Heart right ventricle (tissue), 16 donors: ENCODE data around the gene MT1HL1. TPM values are rescaled to one million over a fixed set of nuclear protein-coding genes. Genes with fewer than 3 reads are reported as not detected.

Source experiments
- ATAC-seq, 8 donors: fragments of 200-7000 bp; cut with Tn5 transposase; one replicate each; pipeline ENCODE4 v1.9.1; 2020; ENCODE audit warnings: mild to moderate bottlenecking in 8 of 8, moderate library complexity in 8 of 8, moderate number of reproducible peaks in 1 of 8
- DNase-seq, 2 donors: peaks; one replicate each; pipeline ENCODE4 v3.0.0-alpha.2; 2020
- H3K27ac ChIP-seq, 10 donors: fragments of 200-600 bp; sonication (generic) in 2 of 10; one replicate each; pipeline versions ENCODE4 v1.5.0 to v1.8.0; 2020 to 2022; ENCODE audit warnings: mild to moderate bottlenecking in 3 of 10
- H3K27me3 ChIP-seq, 7 donors: fragments of 200-600 bp; one replicate each; pipeline ENCODE4 v1.8.0; 2021 to 2022; ENCODE audit warnings: mild to moderate bottlenecking in 2 of 7
- H3K36me3 ChIP-seq, 9 donors: fragments of 200-600 bp; sonication (generic) in 1 of 9; one replicate each; pipeline versions ENCODE4 v1.5.0 to v1.8.0; 2020 to 2022; ENCODE audit warnings: mild to moderate bottlenecking in 2 of 9
- H3K4me1 ChIP-seq, 9 donors: fragments of 200-600 bp; sonication (generic) in 1 of 9; one replicate each; pipeline versions ENCODE4 v1.5.0 to v1.8.0; 2020 to 2022; ENCODE audit warnings: mild to moderate bottlenecking in 4 of 9
- H3K4me3 ChIP-seq, 10 donors: fragments of 200-600 bp; sonication (generic) in 2 of 10; one replicate each; pipeline versions ENCODE4 v1.5.0 to v1.8.0; 2020 to 2022; ENCODE audit warnings: mild to moderate bottlenecking in 7 of 10, moderate library complexity in 2 of 10
- H3K9me3 ChIP-seq, 11 donors: fragments of 200-600 bp in 10 of 11; sonication (generic) in 2 of 11; one replicate each; pipeline versions ENCODE4 v1.5.0 to v1.8.0; 2013 to 2022; ENCODE audit warnings: mild to moderate bottlenecking in 2 of 11, control low read depth in 1 of 11, moderate library complexity in 1 of 11
- WGBS, 2 donors: extraction: QIAGEN DNeasy Blood & Tissue Kit; methylation state at CpG; one replicate each; pipeline ENCODE4 v1.1.7; 2013; ENCODE audit warnings: inconsistent platforms in 1 of 2; 5-methylcytosine and 5-hydroxymethylcytosine counted together
- intact Hi-C, 10 donors: fragments of 100-400 bp; cut with DNase I; formaldehyde crosslinking; loops; one replicate each; pipeline versions ENCODE4 v1.11.1 to v1.14.2; 2022
- polyA plus RNA-seq, 2 donors: library from polyadenylated mRNA; stranded (reverse); fragments of 200-250 nt; gene quantifications; one replicate each; pipeline ENCODE4 v1.2.3, GENCODE V29; 2013
- total RNA-seq, 10 donors: library from RNA; stranded (reverse); fragmentation: NEBNext Ultra II Directional in 3 of 10; extraction: Animal tissue kit (Norgen Biotek cat#: 25700) in 3 of 10; gene quantifications; one replicate each; pipeline versions ENCODE4 v1.2.1 to v1.2.4, GENCODE V29; 2021 to 2023
- TF ChIP-seq, protein P1 (sequence below), 9 donors: fragments of 200-600 bp; sonication (generic) in 2 of 9; IDR thresholded peaks; one replicate each; pipeline versions ENCODE4 v1.5.0 to v1.8.0; 2021 to 2022; ENCODE audit warnings: antibody characterized with exemption in 9 of 9, mild to moderate bottlenecking in 5 of 9, moderate library complexity in 1 of 9
- donor health status: Arrhythmogenic right ventricular cardiomyopathy.
- donor health status: ischemic (EF 13 %, LVEDD 7.1; RV severe dilation, severe dysfunction).
- donor health status: healthy with polysubstance abuse.
- donor health status: DM: no; HTN: yes; CAD: no.
- donor health status: DM: no; HTN: no; CAD: no.
- donor health status: ischemic (EF 25% LVEDD 6.9; RV normal size, moderate dysfunction).
- donor health status: ischemic (EF 25% LVEDD 5.7; RV mildly dilated, moderate dysfunction).
- donor health status: healthy.
- donor health status: DM: yes; HTN: yes; CAD: no.
- donor health status: Ischemic cardiomyopathy.
- donor health status: ischemic (EF 35%, LVEDD 5.7; RV mildly dilated, moderate dysfunction).
- donor health status: nonischemic (EF 11% LVEDD 7.7; RV severe dilation, severe dysfunction).
- donor health status: DM: yes; HTN: yes; CAD: no.
- donor health status: PGD.
- donor health status: ischemic (EF 29% LVEDD 5.4; RV normal size, mild dysfunction).
- donor health status: nonischemic (EF 23%, LVEDD 6.1; RV moderate dilation, normal function).

MT1HL1 gene
- total and polyA plus RNA-seq, 12 donors, result not detected

DNA sequence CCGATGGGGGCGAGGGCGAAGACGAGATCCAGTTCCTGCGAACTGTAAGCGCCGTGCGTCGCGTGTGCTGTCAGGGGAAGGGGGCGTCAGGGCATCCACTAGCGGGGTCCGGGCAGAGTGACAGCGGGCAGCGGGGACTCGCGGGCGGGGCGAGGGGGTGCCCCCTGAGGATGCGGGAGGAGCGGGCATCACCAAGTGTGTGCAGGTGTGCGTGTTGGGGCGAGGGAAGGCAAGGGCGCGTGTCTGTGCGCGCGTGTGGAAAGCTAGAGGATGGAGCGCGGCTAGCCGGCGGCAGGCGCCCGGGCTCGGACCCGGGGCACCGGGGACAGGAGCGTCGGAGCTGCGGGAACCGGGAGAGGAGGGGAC is 38.3 kb upstream of the MT1HL1 start:
- ATAC-seq (peak in 2 of 8 donors; percentile 1 to 17), DNase-seq (no peak)
- TF ChIP-seq, protein P1, sequence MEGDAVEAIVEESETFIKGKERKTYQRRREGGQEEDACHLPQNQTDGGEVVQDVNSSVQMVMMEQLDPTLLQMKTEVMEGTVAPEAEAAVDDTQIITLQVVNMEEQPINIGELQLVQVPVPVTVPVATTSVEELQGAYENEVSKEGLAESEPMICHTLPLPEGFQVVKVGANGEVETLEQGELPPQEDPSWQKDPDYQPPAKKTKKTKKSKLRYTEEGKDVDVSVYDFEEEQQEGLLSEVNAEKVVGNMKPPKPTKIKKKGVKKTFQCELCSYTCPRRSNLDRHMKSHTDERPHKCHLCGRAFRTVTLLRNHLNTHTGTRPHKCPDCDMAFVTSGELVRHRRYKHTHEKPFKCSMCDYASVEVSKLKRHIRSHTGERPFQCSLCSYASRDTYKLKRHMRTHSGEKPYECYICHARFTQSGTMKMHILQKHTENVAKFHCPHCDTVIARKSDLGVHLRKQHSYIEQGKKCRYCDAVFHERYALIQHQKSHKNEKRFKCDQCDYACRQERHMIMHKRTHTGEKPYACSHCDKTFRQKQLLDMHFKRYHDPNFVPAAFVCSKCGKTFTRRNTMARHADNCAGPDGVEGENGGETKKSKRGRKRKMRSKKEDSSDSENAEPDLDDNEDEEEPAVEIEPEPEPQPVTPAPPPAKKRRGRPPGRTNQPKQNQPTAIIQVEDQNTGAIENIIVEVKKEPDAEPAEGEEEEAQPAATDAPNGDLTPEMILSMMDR (IDR thresholded peaks at IDR 0.05), result no peak
- WGBS, 2 donors, result 0 to 1% methylated on average over 40 to 41 of the region's 41 CpGs
- Histone ChIP-seq H3K27me3 (peaks cover 0 to 63% (median 27%) of the 10 kb centered on the region in 7 donors), H3K27ac (peak overlapping the region; percentile 88 to 99 (median 96)), H3K4me1 (peaks cover 0 to 9% (median 0%) of the 10 kb centered on the region in 9 donors), H3K36me3 (no peaks in the 10 kb centered on the region), H3K4me3 (peak overlapping the region; percentile 59 to 78 (median 70)), H3K9me3 (no peaks in the 10 kb centered on the region)
- intact Hi-C loops, result loop anchor here in 6 of 10 donors (2.0 to 10.0 kb wide), 6 partner anchors 44 to 152 kb away; no protein-coding TSS in a partner anchor

DNA sequence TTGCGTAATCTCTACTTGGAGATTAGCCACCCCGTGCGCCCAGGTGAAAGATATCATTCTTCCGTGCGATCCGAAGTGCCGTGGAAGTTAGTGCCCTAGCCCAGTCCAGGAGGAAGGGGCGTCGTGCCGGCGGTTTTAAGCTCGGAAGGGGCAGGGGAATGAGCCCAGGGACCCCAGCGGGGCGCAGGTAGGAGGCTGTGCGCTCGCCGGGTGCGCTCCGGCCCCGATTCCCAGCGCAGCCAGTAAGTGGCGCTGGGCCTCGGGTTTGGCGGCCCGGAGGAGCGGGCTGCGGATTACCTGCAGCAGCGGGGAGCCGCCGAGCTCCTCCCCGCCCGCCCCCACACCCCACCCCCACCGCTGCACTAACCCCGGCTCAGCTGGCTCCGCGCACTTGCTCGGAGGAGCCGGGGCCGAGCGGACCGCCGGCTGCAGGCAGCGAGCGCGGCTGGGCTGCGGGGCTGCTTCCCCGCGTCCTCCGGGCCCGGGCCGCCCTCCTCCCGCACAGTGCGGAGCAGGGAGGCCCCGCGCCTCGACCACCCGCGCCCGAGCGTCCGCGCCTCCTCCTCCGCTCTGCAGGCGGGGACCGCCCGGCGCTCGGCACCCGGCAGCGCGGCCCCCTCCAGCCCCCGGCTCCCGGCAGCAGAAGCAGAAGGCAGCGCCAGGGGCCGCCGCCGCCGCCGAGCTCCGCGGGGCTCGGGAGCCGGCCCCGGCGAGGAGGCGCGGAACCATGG is 37.7 kb upstream of the MT1HL1 start, which contains the start of gene RYR2:
TSS of gene RYR2 (plus strand) at position 390 of the 731 bp plus-strand sequence. CDS start at position 728, 338 bp downstream.
- WGBS, 2 donors, result 2% methylated on average over 67 to 87 of the region's 87 CpGs
- Histone ChIP-seq H3K36me3 (no peaks in the 10 kb centered on the region), H3K9me3 (no peaks in the 10 kb centered on the region), H3K4me3 (peak within 1 kb of the TSS; percentile 59 to 78 (median 70)), H3K27me3 (peaks cover 0 to 63% (median 27%) of the 10 kb centered on the region in 7 donors), H3K27ac (peak within 1 kb of the TSS; percentile 88 to 99 (median 96)), H3K4me1 (peaks cover 0 to 9% (median 0%) of the 10 kb centered on the region in 9 donors)
- ATAC-seq, result peak; percentile 48 to 78 (median 64)
- TF ChIP-seq, protein P1 (IDR thresholded peaks at IDR 0.05), result peak; percentile 18 to 73 (median 58)
- intact Hi-C loops, result loop anchor here in 6 of 10 donors (2.0 to 10.0 kb wide), 6 partner anchors 43 to 153 kb away; no protein-coding TSS in a partner anchor
- peak in 1 of 2 donors; percentile 57 for DNase-seq

DNA sequence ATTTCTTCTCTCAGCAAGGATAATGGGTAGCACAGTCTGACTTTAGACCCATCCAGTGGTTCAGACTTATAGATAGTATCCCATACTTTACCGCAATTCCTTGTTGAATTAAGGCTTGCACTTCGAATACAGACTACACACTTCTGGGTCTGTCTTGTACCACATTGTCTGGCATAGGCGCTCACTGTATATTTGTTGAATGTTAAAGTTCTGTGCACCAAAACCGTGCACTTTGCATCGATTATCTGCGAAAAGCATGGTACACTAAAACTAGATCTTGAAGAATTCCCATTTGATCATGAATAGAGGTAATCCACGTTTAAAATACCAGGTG is 37.2 kb upstream of the MT1HL1 start:
- WGBS, 2 donors, result 6 to 10% methylated on average over 7 of the region's 7 CpGs

DNA sequence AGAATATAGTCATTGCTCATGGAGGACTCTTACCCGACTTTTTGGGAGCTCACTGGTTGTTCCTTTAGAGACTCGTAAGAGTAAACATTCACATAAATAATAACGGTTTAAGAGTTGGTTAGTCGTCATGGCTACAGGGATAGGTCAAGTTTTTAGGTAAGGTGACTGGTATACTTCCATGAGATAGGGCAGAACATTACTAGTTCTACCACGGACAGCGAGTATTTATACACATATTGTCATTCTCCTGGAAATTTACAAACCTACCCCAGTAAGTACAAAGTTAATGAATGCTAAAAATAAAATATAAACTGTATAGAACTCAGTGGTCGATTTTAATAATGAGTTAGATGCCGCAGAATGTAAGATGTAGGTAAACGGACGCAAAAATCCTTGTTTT is 36.6 kb upstream of the MT1HL1 start:
- Histone ChIP-seq H3K9me3 (no peaks in the 10 kb centered on the region), H3K36me3 (no peaks in the 10 kb centered on the region), H3K4me1 (peaks cover 0 to 9% (median 0%) of the 10 kb centered on the region in 9 donors), H3K27me3 (peaks cover 0 to 60% (median 27%) of the 10 kb centered on the region in 7 donors), H3K4me3 (peak overlapping the region; percentile 51 to 78 (median 70)), H3K27ac (peak overlapping the region; percentile 64 to 99 (median 96))
- DNase-seq (no peak), ATAC-seq (no peak)
- TF ChIP-seq, protein P1 (IDR thresholded peaks at IDR 0.05), result no peak
- WGBS, 2 donors, result 46 to 50% methylated on average over 10 of the region's 10 CpGs
- intact Hi-C loops, result loop anchor here in 6 of 10 donors (5.0 to 10.0 kb wide), 5 partner anchors 44 to 154 kb away; no protein-coding TSS in a partner anchor

More for the DNA sequence above, 37.2 kb upstream of the MT1HL1 start:
- H3K4me1 ChIP-seq, result peaks cover 0 to 9% (median 0%) of the 10 kb centered on the region in 9 donors
- TF ChIP-seq, protein P1 (IDR thresholded peaks at IDR 0.05), result no peak
- no peak for DNase-seq
- intact Hi-C loops, result loop anchor here in 6 of 10 donors (5.0 to 10.0 kb wide), 5 partner anchors 44 to 153 kb away; no protein-coding TSS in a partner anchor
- no peaks in the 10 kb centered on the region for H3K36me3 ChIP-seq
- H3K27ac ChIP-seq, result peak overlapping the region; percentile 64 to 99 (median 96)
- H3K27me3 ChIP-seq, result peaks cover 0 to 63% (median 27%) of the 10 kb centered on the region in 7 donors
- no peaks in the 10 kb centered on the region for H3K9me3 ChIP-seq
- peak overlapping the region; percentile 51 to 78 (median 70) for H3K4me3 ChIP-seq
- ATAC-seq, result peak in 2 of 8 donors; percentile 31 to 36
